Tibial nerve (tissue), 4 donors: ENCODE data around the gene TSHZ2. TPM values are rescaled to one million over a fixed set of nuclear protein-coding genes. Genes with fewer than 3 reads are reported as not detected.

ENCODE experiments used
- DNase-seq, 2 donors: peaks; one replicate each; pipeline ENCODE4 v3.0.0-alpha.2; 2019; ENCODE audit warnings: low spot score in 2 of 2
- H3K27ac ChIP-seq, 4 donors: fragments of 200-600 bp; sonication (generic) in 3 of 4; one replicate each; pipeline ENCODE4 v1.5.1; 2017 to 2019; ENCODE audit warnings: mild to moderate bottlenecking in 1 of 4
- H3K27me3 ChIP-seq, 2 donors: fragments of 200-600 bp; sonication (generic) in 1 of 2; one replicate each; pipeline versions ENCODE4 v1.5.1 to v1.6.0; 2017 to 2019
- H3K36me3 ChIP-seq, 3 donors: fragments of 200-600 bp; sonication (generic); one replicate each; pipeline ENCODE4 v1.5.1; 2018 to 2019
- H3K4me1 ChIP-seq, 4 donors: fragments of 200-600 bp; sonication (generic) in 3 of 4; one replicate each; pipeline ENCODE4 v1.5.1; 2017 to 2019
- H3K4me3 ChIP-seq, 4 donors: fragments of 200-600 bp; sonication (generic) in 3 of 4; one replicate each; pipeline ENCODE4 v1.5.1; 2017 to 2019; ENCODE audit warnings: mild to moderate bottlenecking in 1 of 4, moderate library complexity in 1 of 4
- H3K9me3 ChIP-seq, 4 donors: fragments of 200-600 bp; sonication (generic) in 3 of 4; one replicate each; pipeline ENCODE4 v1.5.1; 2017 to 2019
- EP300 ChIP-seq, 2 donors: sonication (generic); formaldehyde crosslinking; IDR thresholded peaks; one replicate each; pipeline ENCODE4 v1.6.1; 2017; ENCODE audit warnings: antibody characterized with exemption in 2 of 2, mild to moderate bottlenecking in 1 of 2
- POLR2A ChIP-seq, 2 donors: fragments of 450-650 bp; IDR thresholded peaks; one replicate each; pipeline ENCODE4 v1.6.1; 2017; ENCODE audit warnings: antibody characterized with exemption in 2 of 2, mild to moderate bottlenecking in 2 of 2, moderate library complexity in 2 of 2
- WGBS, 2 donors: methylation state at CpG; one replicate each; pipeline ENCODE4 v1.1.5; 2018; 5-methylcytosine and 5-hydroxymethylcytosine counted together
- total RNA-seq, 4 donors: library from RNA; depleted of rRNA; stranded (reverse); fragments of >200 nt; gene quantifications; one replicate each; pipeline ENCODE4 v1.1.0, GENCODE V29; 2016
- TF ChIP-seq, protein P1 (sequence below), 5 experiments: fragments of 200-600 bp in 3 of 5; fragments of 450-650 bp in 2 of 5; sonication (generic) in 3 of 5; IDR thresholded peaks; one replicate each; pipeline ENCODE4 v1.5.1; 2016 to 2019; ENCODE audit warnings: antibody characterized with exemption in 5 of 5, mild to moderate bottlenecking in 3 of 5, moderate library complexity in 2 of 5

The TSHZ2 gene
- total RNA-seq, 4 donors from 2014 or later: 20.9 to 33.7 (median 25.1) TPM

GRCh38 chr20:53013847-53014246 lies 41.7 kb downstream of the TSHZ2 start:
- Histone ChIP-seq H3K27ac (no peak overlapping the region), H3K9me3 (peaks cover 0 to 12% (median 0%) of the 10 kb centered on the region in 4 donors), H3K4me1 (no peaks in the 10 kb centered on the region), H3K36me3 (no peaks in the 10 kb centered on the region), H3K4me3 (no peak overlapping the region), H3K27me3 (no peaks in the 10 kb centered on the region)
- TF ChIP-seq EP300 (IDR thresholded peaks at IDR 0.05) (no peak), POLR2A (IDR thresholded peaks at IDR 0.05) (no peak)
- TF ChIP-seq, protein P1, sequence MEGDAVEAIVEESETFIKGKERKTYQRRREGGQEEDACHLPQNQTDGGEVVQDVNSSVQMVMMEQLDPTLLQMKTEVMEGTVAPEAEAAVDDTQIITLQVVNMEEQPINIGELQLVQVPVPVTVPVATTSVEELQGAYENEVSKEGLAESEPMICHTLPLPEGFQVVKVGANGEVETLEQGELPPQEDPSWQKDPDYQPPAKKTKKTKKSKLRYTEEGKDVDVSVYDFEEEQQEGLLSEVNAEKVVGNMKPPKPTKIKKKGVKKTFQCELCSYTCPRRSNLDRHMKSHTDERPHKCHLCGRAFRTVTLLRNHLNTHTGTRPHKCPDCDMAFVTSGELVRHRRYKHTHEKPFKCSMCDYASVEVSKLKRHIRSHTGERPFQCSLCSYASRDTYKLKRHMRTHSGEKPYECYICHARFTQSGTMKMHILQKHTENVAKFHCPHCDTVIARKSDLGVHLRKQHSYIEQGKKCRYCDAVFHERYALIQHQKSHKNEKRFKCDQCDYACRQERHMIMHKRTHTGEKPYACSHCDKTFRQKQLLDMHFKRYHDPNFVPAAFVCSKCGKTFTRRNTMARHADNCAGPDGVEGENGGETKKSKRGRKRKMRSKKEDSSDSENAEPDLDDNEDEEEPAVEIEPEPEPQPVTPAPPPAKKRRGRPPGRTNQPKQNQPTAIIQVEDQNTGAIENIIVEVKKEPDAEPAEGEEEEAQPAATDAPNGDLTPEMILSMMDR (IDR thresholded peaks at IDR 0.05): no peak
- no peak for DNase-seq
- WGBS, 2 donors: 73 to 74% methylated on average over 4 of the region's 4 CpGs

GRCh38 chr20:53016071-53016470 lies 43.9 kb downstream of the TSHZ2 start:
- 64 to 100% methylated on average over 2 of the region's 2 CpGs for WGBS, 2 donors
- H3K4me1 ChIP-seq: no peaks in the 10 kb centered on the region
- no peaks in the 10 kb centered on the region for H3K27me3 ChIP-seq
- no peak overlapping the region for H3K27ac ChIP-seq
- no peaks in the 10 kb centered on the region for H3K36me3 ChIP-seq
- DNase-seq: no peak
- peaks cover 0 to 12% (median 0%) of the 10 kb centered on the region in 4 donors for H3K9me3 ChIP-seq
- no peak for TF ChIP-seq EP300 (IDR thresholded peaks at IDR 0.05)
- TF ChIP-seq, protein P1 (IDR thresholded peaks at IDR 0.05): no peak
- no peak for TF ChIP-seq POLR2A (IDR thresholded peaks at IDR 0.05)
- H3K4me3 ChIP-seq: no peak overlapping the region

GRCh38 chr20:53016534-53017042 lies 44.4 kb downstream of the TSHZ2 start:
- Histone ChIP-seq H3K27me3 (no peaks in the 10 kb centered on the region), H3K4me1 (no peaks in the 10 kb centered on the region), H3K4me3 (no peak overlapping the region), H3K36me3 (no peaks in the 10 kb centered on the region), H3K9me3 (peaks cover 0 to 12% (median 0%) of the 10 kb centered on the region in 4 donors), H3K27ac (no peak overlapping the region)
- 76 to 86% methylated on average over 5 of the region's 5 CpGs for WGBS, 2 donors
- no peak for DNase-seq
- TF ChIP-seq POLR2A (IDR thresholded peaks at IDR 0.05) (no peak), EP300 (IDR thresholded peaks at IDR 0.05) (no peak)
- TF ChIP-seq, protein P1 (IDR thresholded peaks at IDR 0.05): no peak

- DNase-seq: no peak
- Histone ChIP-seq H3K9me3 (peaks cover 0 to 12% (median 0%) of the 10 kb centered on the region in 4 donors), H3K4me1 (no peaks in the 10 kb centered on the region), H3K4me3 (no peak overlapping the region), H3K27ac (no peak overlapping the region), H3K27me3 (no peaks in the 10 kb centered on the region), H3K36me3 (no peaks in the 10 kb centered on the region)
- 87 to 89% methylated on average over 4 of the region's 4 CpGs for WGBS, 2 donors
- TF ChIP-seq EP300 (IDR thresholded peaks at IDR 0.05) (no peak), POLR2A (IDR thresholded peaks at IDR 0.05) (no peak)
- TF ChIP-seq, protein P1 (IDR thresholded peaks at IDR 0.05): no peak
These were observed 45.0 kb downstream of the TSHZ2 start for GRCh38 chr20:53017206-53017605.

DNA sequence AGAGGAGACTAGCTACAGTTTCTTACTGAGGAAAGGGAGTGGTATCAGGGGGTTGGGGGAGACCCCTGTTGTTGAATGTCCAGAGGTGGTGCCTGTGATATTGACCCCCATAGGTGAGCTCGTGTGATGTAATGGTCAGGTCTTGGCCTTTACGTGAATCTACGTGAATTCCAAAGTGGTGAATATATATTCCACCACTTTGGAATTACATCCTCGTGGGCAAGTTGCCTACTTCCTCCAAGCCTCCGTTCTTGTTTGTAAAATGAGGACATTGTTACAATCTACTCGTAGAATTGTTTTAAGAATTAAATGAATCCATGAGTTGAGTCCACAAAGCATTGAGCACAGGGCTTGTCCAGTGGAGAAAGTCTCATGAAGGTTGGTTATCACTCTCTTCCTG lies 47.3 kb downstream of the TSHZ2 start:
- no peaks in the 10 kb centered on the region for H3K4me1 ChIP-seq
- WGBS, 2 donors: 57 to 65% methylated on average over 6 of the region's 6 CpGs
- no peaks in the 10 kb centered on the region for H3K36me3 ChIP-seq

More for the DNA sequence above, 47.3 kb downstream of the TSHZ2 start:
- H3K27me3 ChIP-seq: no peaks in the 10 kb centered on the region
- TF ChIP-seq EP300 (IDR thresholded peaks at IDR 0.05) (no peak), POLR2A (IDR thresholded peaks at IDR 0.05) (no peak)
- TF ChIP-seq, protein P1 (IDR thresholded peaks at IDR 0.05): no peak
- H3K4me3 ChIP-seq: no peak overlapping the region
- H3K27ac ChIP-seq: no peak overlapping the region
- H3K9me3 ChIP-seq: peaks cover 0 to 6% (median 0%) of the 10 kb centered on the region in 4 donors
- no peak for DNase-seq
